DOHH2 (cell line): Measurements from ENCODE around the gene POU2F1.

ENCODE experiments used
- H3F3A ChIP-seq: fragments of 200-600 bp; sonication (generic), shearing (Covaris generic); 2 replicates; pipeline ENCODE4 v1.6.0; 2016; ENCODE audit warnings: antibody characterized with exemption, mild to moderate bottlenecking; ENCODE audit not compliant: control insufficient read depth, insufficient read depth
- H3K27ac ChIP-seq: fragments of 200-600 bp; sonication (generic); 2 replicates; pipeline ENCODE4 v1.5.1; 2014; ENCODE audit warnings: low read depth, mild to moderate bottlenecking, low read length, moderate library complexity
- H3K27me3 ChIP-seq: fragments of 200-600 bp; sonication (generic); 2 replicates; pipeline ENCODE4 v1.6.1; 2014; ENCODE audit warnings: mild to moderate bottlenecking, low read length, mixed read lengths; ENCODE audit not compliant: control insufficient read depth
- H3K36me3 ChIP-seq: fragments of 200-600 bp; sonication (generic); 2 replicates; pipeline ENCODE4 v1.6.1; 2014; ENCODE audit warnings: mild to moderate bottlenecking, low read length, moderate library complexity, mixed read lengths; ENCODE audit not compliant: control insufficient read depth
- H3K4me1 ChIP-seq: fragments of 200-600 bp; sonication (generic); 2 replicates; pipeline ENCODE4 v1.6.1; 2014; ENCODE audit warnings: mild to moderate bottlenecking, low read length, mixed read lengths; ENCODE audit not compliant: control insufficient read depth
- H3K4me2 ChIP-seq: fragments of 200-600 bp; sonication (generic); 2 replicates; pipeline ENCODE4 v1.6.0; 2014; ENCODE audit warnings: mild to moderate bottlenecking, low read length, moderate library complexity
- H3K4me3 ChIP-seq: fragments of 200-600 bp; sonication (generic); 2 replicates; pipeline ENCODE4 v1.5.1; 2014; ENCODE audit warnings: mild to moderate bottlenecking, low read length, mixed read lengths
- H3K79me2 ChIP-seq: fragments of 200-600 bp; sonication (generic); 2 replicates; pipeline ENCODE4 v1.6.1; 2014; ENCODE audit warnings: mild to moderate bottlenecking, low read length, mixed read lengths; ENCODE audit not compliant: control insufficient read depth
- H3K9me2 ChIP-seq: fragments of 200-600 bp; sonication (generic); replicated peaks from 2 replicates; pipeline ENCODE4 v1.6.1; 2014; ENCODE audit warnings: mild to moderate bottlenecking, low read length, mixed read lengths; ENCODE audit not compliant: control insufficient read depth
- H3K9me3 ChIP-seq: fragments of 200-600 bp; sonication (generic); 2 replicates; pipeline ENCODE4 v1.6.1; 2014; ENCODE audit warnings: antibody characterized with exemption, low read length, mixed read lengths; ENCODE audit not compliant: control insufficient read depth, insufficient read depth
- H4K20me1 ChIP-seq: fragments of 200-600 bp; sonication (generic); 2 replicates; pipeline ENCODE4 v1.6.0; 2014; ENCODE audit warnings: low read depth, mild to moderate bottlenecking, antibody characterized with exemption, low read length, moderate library complexity; ENCODE audit not compliant: control insufficient read depth, insufficient read depth
- EZH2phosphoT487 ChIP-seq: fragments of 200-600 bp; sonication (generic); IDR thresholded peaks from 2 replicates; pipeline ENCODE4 v1.6.1; 2017; ENCODE audit warnings: borderline replicate concordance, mild to moderate bottlenecking, antibody characterized with exemption, low read length, moderate library complexity, mixed read lengths
- TF ChIP-seq, protein P1 (sequence below): fragments of 200-600 bp; sonication (generic); IDR thresholded peaks from one replicate; pipeline ENCODE4 v1.5.1; 2014; ENCODE audit warnings: antibody characterized with exemption, mild to moderate bottlenecking, low read depth, low read length; ENCODE audit not compliant: poor library complexity, severe bottlenecking

Gene POU2F1

DNA sequence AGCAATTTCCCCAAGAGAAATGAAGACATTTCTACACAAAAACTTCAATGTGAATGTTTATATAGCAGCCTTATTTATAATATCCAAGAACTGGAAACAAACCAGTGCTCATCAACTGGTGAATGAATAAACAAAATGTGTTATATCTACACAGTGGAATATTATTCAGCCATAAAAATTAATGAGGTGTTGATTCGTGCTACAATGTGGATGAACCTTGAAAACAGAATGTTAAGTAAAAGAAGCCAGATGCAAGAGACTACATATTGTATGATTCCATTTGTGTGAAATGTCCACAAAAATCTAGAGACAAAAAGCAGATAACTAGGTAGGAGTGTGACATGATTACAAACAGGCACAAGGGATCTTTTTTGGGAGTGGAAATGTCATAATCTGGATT is 187.7 kb downstream of the POU2F1 start:
- Histone ChIP-seq H3K79me2 (no peaks in the 10 kb centered on the region), H3F3A (peaks cover 4% of the 10 kb centered on the region; the same call in 1 of the 2 replicates), H3K9me3 (no peaks in the 10 kb centered on the region), H3K9me2 (no peaks in the 10 kb centered on the region), H3K27ac (no peak overlapping the region), H3K36me3 (peaks cover 74% of the 10 kb centered on the region), H3K4me1 (no peaks in the 10 kb centered on the region), H3K4me3 (no peak overlapping the region), H3K27me3 (no peaks in the 10 kb centered on the region), H3K4me2 (no peak overlapping the region), H4K20me1 (no peaks in the 10 kb centered on the region)
- TF ChIP-seq, protein P1, sequence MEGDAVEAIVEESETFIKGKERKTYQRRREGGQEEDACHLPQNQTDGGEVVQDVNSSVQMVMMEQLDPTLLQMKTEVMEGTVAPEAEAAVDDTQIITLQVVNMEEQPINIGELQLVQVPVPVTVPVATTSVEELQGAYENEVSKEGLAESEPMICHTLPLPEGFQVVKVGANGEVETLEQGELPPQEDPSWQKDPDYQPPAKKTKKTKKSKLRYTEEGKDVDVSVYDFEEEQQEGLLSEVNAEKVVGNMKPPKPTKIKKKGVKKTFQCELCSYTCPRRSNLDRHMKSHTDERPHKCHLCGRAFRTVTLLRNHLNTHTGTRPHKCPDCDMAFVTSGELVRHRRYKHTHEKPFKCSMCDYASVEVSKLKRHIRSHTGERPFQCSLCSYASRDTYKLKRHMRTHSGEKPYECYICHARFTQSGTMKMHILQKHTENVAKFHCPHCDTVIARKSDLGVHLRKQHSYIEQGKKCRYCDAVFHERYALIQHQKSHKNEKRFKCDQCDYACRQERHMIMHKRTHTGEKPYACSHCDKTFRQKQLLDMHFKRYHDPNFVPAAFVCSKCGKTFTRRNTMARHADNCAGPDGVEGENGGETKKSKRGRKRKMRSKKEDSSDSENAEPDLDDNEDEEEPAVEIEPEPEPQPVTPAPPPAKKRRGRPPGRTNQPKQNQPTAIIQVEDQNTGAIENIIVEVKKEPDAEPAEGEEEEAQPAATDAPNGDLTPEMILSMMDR, result no peak
- no peak for TF ChIP-seq EZH2phosphoT487

DNA sequence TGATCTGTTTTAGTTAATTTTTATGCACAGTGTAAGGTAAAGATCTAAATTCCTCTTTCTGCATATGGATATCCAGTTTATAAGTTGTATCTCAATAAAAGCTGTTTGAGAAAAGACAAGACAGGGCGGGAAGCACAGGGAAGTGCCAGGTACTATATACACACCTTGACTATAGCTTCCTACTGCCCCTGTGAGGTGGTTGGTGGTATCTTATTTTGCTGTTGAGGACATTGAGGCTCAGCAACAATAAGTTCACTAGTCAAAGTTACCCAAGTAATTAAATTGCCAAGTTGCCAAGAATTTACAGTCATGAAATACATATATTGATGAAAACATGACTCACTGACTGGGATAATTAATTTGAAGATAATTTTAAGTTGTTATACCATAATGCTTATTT is 188.5 kb downstream of the POU2F1 start:
- Histone ChIP-seq H3K4me1 (no peaks in the 10 kb centered on the region), H3F3A (peaks cover 4% of the 10 kb centered on the region; the same call in 1 of the 2 replicates), H3K4me2 (no peak overlapping the region), H3K79me2 (no peaks in the 10 kb centered on the region), H3K27me3 (no peaks in the 10 kb centered on the region), H3K9me3 (no peaks in the 10 kb centered on the region), H3K27ac (no peak overlapping the region), H3K4me3 (no peak overlapping the region), H4K20me1 (no peaks in the 10 kb centered on the region), H3K36me3 (peaks cover 69% of the 10 kb centered on the region), H3K9me2 (no peaks in the 10 kb centered on the region)
- TF ChIP-seq, protein P1, result peak; percentile 51
- TF ChIP-seq EZH2phosphoT487, result no peak

DNA sequence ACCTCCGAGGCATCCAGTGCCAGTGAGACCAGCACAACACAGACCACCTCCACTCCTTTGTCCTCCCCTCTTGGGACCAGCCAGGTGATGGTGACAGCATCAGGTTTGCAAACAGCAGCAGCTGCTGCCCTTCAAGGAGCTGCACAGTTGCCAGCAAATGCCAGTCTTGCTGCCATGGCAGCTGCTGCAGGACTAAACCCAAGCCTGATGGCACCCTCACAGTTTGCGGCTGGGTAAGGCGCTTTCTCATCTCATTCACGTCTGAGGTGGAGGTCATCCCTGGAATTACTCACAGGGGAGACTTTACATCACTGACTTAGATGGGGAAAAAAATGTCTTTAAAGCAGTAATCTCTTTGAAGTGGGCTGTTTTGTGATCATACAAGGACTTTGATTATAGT is 191.4 kb downstream of the POU2F1 start:
- Histone ChIP-seq H3K79me2 (no peaks in the 10 kb centered on the region), H3K27ac (no peak overlapping the region), H3K4me3 (no peak overlapping the region), H3K4me1 (peaks cover 2% of the 10 kb centered on the region), H3K4me2 (no peak overlapping the region), H3K27me3 (no peaks in the 10 kb centered on the region), H3K36me3 (peaks cover 69% of the 10 kb centered on the region), H3K9me3 (no peaks in the 10 kb centered on the region), H3K9me2 (no peaks in the 10 kb centered on the region), H4K20me1 (no peaks in the 10 kb centered on the region), H3F3A (peaks cover 4% of the 10 kb centered on the region; the same call in 1 of the 2 replicates)
- no peak for TF ChIP-seq EZH2phosphoT487
- TF ChIP-seq, protein P1, result no peak
